Measurements from ENCODE around the gene RAC2. TPM values are rescaled to one million over a fixed set of nuclear protein-coding genes. Genes with fewer than 3 reads are reported as not detected.

Gene RAC2
- total and polyA plus RNA-seq, 11 donors = 1.3 to 60.5 (median 3.8) TPM

- H3K27me3 ChIP-seq = no peaks in the 10 kb centered on the region
- H3K4me1 ChIP-seq = peaks cover 9 to 64% (median 37%) of the 10 kb centered on the region in 12 donors
- no peaks in the 10 kb centered on the region for H3K9me3 ChIP-seq
- TF ChIP-seq POLR2A (IDR thresholded peaks at IDR 0.05) (no peak), CTCF (IDR thresholded peaks at IDR 0.05) (no peak)
- H3K36me3 ChIP-seq = peaks cover 0 to 3% (median 0%) of the 10 kb centered on the region in 9 donors
- WGBS, 4 donors = 90 to 98% (median 92%) methylated on average over 14 to 18 of the region's 18 CpGs
- intact Hi-C loops (cut with DNase I) = no loop called here
- H3K27ac ChIP-seq = no peak overlapping the region
- ATAC-seq = no peak
- no peak overlapping the region for H3K4me3 ChIP-seq
- DNase-seq = peak in 2 of 5 donors; percentile 15 to 26
Observed at GRCh38 chr22:37184816-37185541, 59.1 kb downstream of the RAC2 start.

GRCh38 chr22:37184380-37184755 is 59.7 kb downstream of the RAC2 start:
- TF ChIP-seq POLR2A (IDR thresholded peaks at IDR 0.05) (no peak), CTCF (IDR thresholded peaks at IDR 0.05) (no peak)
- no peak overlapping the region for H3K4me3 ChIP-seq
- ATAC-seq (no peak), DNase-seq (peak in 2 of 5 donors; percentile 21 to 24)
- intact Hi-C loops (cut with DNase I) = no loop called here
- H3K36me3 ChIP-seq = peaks cover 0 to 3% (median 0%) of the 10 kb centered on the region in 9 donors
- peaks cover 9 to 60% (median 35%) of the 10 kb centered on the region in 12 donors for H3K4me1 ChIP-seq
- no peaks in the 10 kb centered on the region for H3K9me3 ChIP-seq
- no peak overlapping the region for H3K27ac ChIP-seq
- WGBS, 4 donors = 78 to 89% (median 84%) methylated on average over 6 to 12 of the region's 12 CpGs
- H3K27me3 ChIP-seq = no peaks in the 10 kb centered on the region

- Histone ChIP-seq H3K4me1 (peaks cover 9 to 59% (median 31%) of the 10 kb centered on the region in 12 donors), H3K9me3 (no peaks in the 10 kb centered on the region), H3K27me3 (no peaks in the 10 kb centered on the region), H3K36me3 (peaks cover 0 to 3% (median 0%) of the 10 kb centered on the region in 9 donors), H3K4me3 (no peak overlapping the region), H3K27ac (no peak overlapping the region)
- intact Hi-C loops (cut with DNase I) = no loop called here
- WGBS, 4 donors = 73 to 79% (median 77%) methylated on average over 11 to 17 of the region's 17 CpGs
- ATAC-seq = no peak
- TF ChIP-seq POLR2A (IDR thresholded peaks at IDR 0.05) = no peak
- TF ChIP-seq CTCF (IDR thresholded peaks at IDR 0.05) = no peak
- DNase-seq = peak in 1 of 5 donors; percentile 24
Observed at GRCh38 chr22:37183432-37184379, 60.4 kb downstream of the RAC2 start.

GRCh38 chr22:37182949-37183245 is 61.2 kb downstream of the RAC2 start:
- TF ChIP-seq CTCF (IDR thresholded peaks at IDR 0.05) = no peak
- TF ChIP-seq POLR2A (IDR thresholded peaks at IDR 0.05) = no peak
- 78 to 100% (median 85%) methylated on average over 3 of the region's 3 CpGs for WGBS, 4 donors
- no peaks in the 10 kb centered on the region for H3K9me3 ChIP-seq
- no peak overlapping the region for H3K27ac ChIP-seq
- ATAC-seq = no peak
- H3K36me3 ChIP-seq = peaks cover 0 to 3% (median 0%) of the 10 kb centered on the region in 9 donors
- intact Hi-C loops (cut with DNase I) = no loop called here
- no peak overlapping the region for H3K4me3 ChIP-seq
- DNase-seq = peak in 2 of 5 donors; percentile 4 to 18
- peaks cover 6 to 59% (median 31%) of the 10 kb centered on the region in 12 donors for H3K4me1 ChIP-seq
- no peaks in the 10 kb centered on the region for H3K27me3 ChIP-seq
